ENCODE results near the gene TKTL1. TPM values are rescaled to one million over a fixed set of nuclear protein-coding genes. Genes with fewer than 3 reads are reported as not detected.

Gene TKTL1
- total RNA-seq, 4 donors from 2014 or later = not detected

DNA sequence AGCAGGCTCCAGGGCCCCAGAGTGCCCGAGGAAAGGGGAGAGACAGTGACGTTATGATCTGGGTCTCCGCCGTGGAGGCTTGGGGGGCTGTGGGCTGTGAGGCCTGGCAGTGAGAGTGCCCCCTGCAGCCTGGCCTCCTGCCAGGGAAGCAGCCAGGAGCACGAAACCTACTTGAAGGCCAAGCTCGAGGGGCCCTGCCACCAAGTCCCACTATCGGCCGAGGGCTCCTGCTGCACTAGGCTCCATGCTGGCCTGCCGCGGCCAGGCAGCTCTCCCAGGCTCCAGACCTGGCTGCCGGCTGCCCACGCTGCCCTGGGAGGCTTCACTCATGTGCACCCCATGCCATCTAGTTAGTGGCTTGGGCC, 60.2 kb downstream of the TKTL1 start:
- H3K9me3 ChIP-seq = no peaks in the 10 kb centered on the region
- H3K4me3 ChIP-seq = no peak overlapping the region
- peaks cover 0 to 64% (median 0%) of the 10 kb centered on the region in 3 donors for H3K36me3 ChIP-seq
- DNase-seq = no peak
- H3K27ac ChIP-seq = no peak overlapping the region
- TF ChIP-seq, protein P1, sequence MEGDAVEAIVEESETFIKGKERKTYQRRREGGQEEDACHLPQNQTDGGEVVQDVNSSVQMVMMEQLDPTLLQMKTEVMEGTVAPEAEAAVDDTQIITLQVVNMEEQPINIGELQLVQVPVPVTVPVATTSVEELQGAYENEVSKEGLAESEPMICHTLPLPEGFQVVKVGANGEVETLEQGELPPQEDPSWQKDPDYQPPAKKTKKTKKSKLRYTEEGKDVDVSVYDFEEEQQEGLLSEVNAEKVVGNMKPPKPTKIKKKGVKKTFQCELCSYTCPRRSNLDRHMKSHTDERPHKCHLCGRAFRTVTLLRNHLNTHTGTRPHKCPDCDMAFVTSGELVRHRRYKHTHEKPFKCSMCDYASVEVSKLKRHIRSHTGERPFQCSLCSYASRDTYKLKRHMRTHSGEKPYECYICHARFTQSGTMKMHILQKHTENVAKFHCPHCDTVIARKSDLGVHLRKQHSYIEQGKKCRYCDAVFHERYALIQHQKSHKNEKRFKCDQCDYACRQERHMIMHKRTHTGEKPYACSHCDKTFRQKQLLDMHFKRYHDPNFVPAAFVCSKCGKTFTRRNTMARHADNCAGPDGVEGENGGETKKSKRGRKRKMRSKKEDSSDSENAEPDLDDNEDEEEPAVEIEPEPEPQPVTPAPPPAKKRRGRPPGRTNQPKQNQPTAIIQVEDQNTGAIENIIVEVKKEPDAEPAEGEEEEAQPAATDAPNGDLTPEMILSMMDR (IDR thresholded peaks at IDR 0.05) = no peak
- TF ChIP-seq POLR2A (IDR thresholded peaks at IDR 0.05) = no peak
- H3K27me3 ChIP-seq = no peaks in the 10 kb centered on the region
- H3K4me1 ChIP-seq = peaks cover 0 to 4% (median 0%) of the 10 kb centered on the region in 4 donors

DNA sequence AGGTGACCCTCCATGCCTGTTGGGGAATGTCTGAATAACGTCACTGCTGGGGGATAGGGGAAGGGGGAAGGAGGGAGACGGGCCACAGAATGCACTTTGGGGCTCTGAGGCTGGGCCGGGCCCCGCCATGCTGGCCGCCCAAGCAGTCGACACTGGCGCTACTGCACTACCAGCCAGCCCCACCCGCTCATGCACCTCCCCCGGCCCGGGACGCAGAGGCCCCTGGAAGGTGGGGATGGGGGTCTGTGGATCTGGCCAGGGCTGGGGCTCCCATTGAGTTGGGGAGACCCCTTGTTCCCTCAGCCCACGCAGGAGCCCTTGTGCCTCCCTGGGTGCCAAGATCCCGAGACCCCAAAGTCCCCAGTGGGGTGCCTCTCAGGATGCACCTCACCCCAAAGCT, 61.0 kb downstream of the TKTL1 start:
- DNase-seq = no peak
- Histone ChIP-seq H3K9me3 (no peaks in the 10 kb centered on the region), H3K4me3 (no peak overlapping the region), H3K4me1 (peaks cover 0 to 4% (median 0%) of the 10 kb centered on the region in 4 donors), H3K27me3 (no peaks in the 10 kb centered on the region), H3K36me3 (peaks cover 0 to 63% (median 0%) of the 10 kb centered on the region in 3 donors), H3K27ac (no peak overlapping the region)
- TF ChIP-seq, protein P1 (IDR thresholded peaks at IDR 0.05) = no peak
- no peak for TF ChIP-seq POLR2A (IDR thresholded peaks at IDR 0.05)

DNA sequence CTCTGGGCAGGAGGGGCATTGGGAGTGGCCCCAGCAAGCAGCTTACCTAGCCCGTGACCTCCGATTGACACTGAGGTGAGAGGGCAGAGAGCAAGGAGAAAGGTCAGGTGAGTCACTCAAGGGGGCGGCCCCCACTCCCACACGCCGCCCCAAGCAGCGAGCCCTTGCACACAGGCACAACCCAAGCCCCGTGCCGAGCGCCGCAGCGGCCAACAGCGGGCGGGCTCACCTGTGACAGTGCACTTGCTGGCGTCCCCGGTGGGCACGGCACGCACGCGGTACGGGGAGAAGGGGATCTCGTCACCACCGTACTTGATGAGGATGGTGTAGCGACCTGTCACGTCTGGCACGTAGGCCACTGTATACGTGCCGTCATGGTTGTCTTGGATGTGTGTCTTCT, 61.6 kb downstream of the TKTL1 start:
- no peak overlapping the region for H3K4me3 ChIP-seq
- H3K4me1 ChIP-seq = no peaks in the 10 kb centered on the region
- no peaks in the 10 kb centered on the region for H3K9me3 ChIP-seq
- H3K27ac ChIP-seq = no peak overlapping the region
- H3K27me3 ChIP-seq = no peaks in the 10 kb centered on the region
- TF ChIP-seq, protein P1 (IDR thresholded peaks at IDR 0.05) = no peak
- TF ChIP-seq POLR2A (IDR thresholded peaks at IDR 0.05) = no peak
- peaks cover 0 to 69% (median 0%) of the 10 kb centered on the region in 3 donors for H3K36me3 ChIP-seq
- DNase-seq = no peak

DNA sequence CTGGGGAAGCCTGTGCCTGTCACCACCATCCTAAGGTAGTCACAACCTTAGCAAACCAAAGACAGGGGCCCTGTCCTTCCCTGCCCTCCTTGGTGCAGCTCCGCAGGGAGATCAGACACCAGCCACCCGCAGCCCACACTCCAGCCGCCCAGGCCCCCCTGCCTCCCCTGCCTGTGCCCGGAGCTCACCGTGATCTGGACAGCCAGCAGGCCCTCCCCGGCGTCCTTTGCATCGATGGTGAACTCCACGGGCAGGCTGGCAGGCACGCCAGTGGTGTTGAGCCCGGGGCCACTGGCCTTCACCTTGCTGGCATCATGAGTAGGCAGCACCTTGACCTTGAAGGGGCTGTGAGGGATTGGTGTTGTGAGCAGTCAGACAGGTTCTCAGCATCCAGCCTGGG, 62.4 kb downstream of the TKTL1 start:
- Histone ChIP-seq H3K27ac (no peak overlapping the region), H3K36me3 (peaks cover 0 to 68% (median 0%) of the 10 kb centered on the region in 3 donors), H3K27me3 (no peaks in the 10 kb centered on the region), H3K9me3 (no peaks in the 10 kb centered on the region), H3K4me3 (no peak overlapping the region), H3K4me1 (no peaks in the 10 kb centered on the region)
- no peak for TF ChIP-seq POLR2A (IDR thresholded peaks at IDR 0.05)
- TF ChIP-seq, protein P1 (IDR thresholded peaks at IDR 0.05) = no peak
- DNase-seq = no peak

DNA sequence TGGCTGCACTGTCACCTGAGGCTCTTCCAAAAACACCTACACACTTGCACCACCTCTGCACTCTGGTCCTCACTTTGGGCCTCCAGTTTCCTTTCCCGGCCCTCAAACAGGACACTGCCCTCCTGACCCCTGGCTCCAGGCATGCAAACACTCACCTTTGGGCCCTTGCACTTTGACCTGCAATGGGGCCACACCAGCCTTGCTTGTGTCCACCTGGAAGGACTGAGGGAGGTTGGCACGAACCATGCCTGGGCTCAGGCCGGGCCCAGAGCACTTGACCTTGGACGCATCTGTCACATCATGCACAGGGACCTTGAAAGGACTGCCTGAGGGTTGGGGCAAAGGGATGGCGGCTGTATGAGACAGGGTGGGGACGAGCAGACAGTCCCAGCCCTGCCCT, 63.2 kb downstream of the TKTL1 start:
- no peaks in the 10 kb centered on the region for H3K4me1 ChIP-seq
- no peak for TF ChIP-seq POLR2A (IDR thresholded peaks at IDR 0.05)
- TF ChIP-seq, protein P1 (IDR thresholded peaks at IDR 0.05) = no peak
- no peaks in the 10 kb centered on the region for H3K27me3 ChIP-seq
- H3K9me3 ChIP-seq = no peaks in the 10 kb centered on the region
- H3K4me3 ChIP-seq = no peak overlapping the region
- DNase-seq = no peak
- H3K36me3 ChIP-seq = peaks cover 0 to 61% (median 0%) of the 10 kb centered on the region in 3 donors
- H3K27ac ChIP-seq = peak overlapping the region in 1 of 4 donors; percentile 12

All from Peyer's patch (tissue), 4 donors.